ENCODE data around the gene EIF4G2. TPM values are rescaled to one million over a fixed set of nuclear protein-coding genes. Genes with fewer than 3 reads are reported as not detected.

The EIF4G2 gene
- total and polyA plus RNA-seq, 4 donors: 782 to 1,101 (median 978) TPM

DNA sequence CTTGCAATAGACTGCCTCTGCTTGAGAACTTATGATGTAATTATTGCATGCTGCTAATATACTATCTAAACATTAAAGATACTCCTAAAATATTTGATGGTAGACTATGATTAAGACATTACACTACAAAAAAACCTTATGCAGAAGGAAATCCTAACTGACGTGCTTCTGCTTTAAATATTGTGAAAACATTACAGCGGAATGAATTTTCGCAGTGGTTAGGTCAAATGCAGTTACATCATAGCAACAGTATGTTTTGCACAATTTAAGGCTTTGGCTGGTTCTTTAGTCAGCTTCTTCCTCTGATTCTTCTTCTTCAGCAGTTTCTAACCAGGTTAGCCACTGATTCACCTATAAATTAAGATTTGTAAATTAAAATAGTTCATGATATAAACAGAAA is 11.2 kb downstream of the EIF4G2 start:
- no peaks in the 10 kb centered on the region for H3K27me3 ChIP-seq (ENCODE audit: control insufficient read depth, insufficient read depth, low read length)
- H3K27ac ChIP-seq (ENCODE audit: low read depth, low read length): no peak overlapping the region
- H3K4me1 ChIP-seq (ENCODE audit: control insufficient read depth, insufficient read depth, low read length): peaks cover 2% of the 10 kb centered on the region
- no peaks in the 10 kb centered on the region for H3K9me3 ChIP-seq (ENCODE audit: control insufficient read depth, insufficient read depth, low read length)
- no peak for DNase-seq (ENCODE audit: low read depth in 4 of 6, low spot score in 6 of 6)
- H3K4me3 ChIP-seq (ENCODE audit: low read depth, low read length): no peak overlapping the region
- no CpG with 5 or more reads among the region's 3 CpGs for WGBS (ENCODE audit: insufficient coverage)
- H3K36me3 ChIP-seq (ENCODE audit: control insufficient read depth, insufficient read depth, low read length): peaks cover 30% of the 10 kb centered on the region

DNA sequence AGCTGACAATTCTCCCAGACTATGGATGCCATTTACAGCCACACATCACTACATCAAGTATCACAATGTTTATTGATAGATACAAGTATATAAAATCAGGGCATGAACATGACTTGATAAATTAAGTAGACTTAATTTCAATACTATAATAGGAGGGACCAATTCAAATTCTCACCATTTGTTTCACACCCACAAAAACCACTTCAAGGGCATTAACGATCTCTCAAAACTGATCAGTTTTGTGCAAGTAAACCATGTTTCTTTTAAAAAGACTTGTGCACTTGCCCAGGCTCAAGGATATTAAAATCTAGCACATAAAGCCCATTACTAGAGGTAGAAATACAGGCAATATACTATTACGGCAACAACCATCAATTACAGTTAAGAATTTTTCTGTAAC is 11.7 kb downstream of the EIF4G2 start:
- Histone ChIP-seq H3K4me1 (ENCODE audit: control insufficient read depth, insufficient read depth, low read length) (peaks cover 5% of the 10 kb centered on the region), H3K36me3 (ENCODE audit: control insufficient read depth, insufficient read depth, low read length) (peaks cover 28% of the 10 kb centered on the region), H3K4me3 (ENCODE audit: low read depth, low read length) (no peak overlapping the region), H3K27me3 (ENCODE audit: control insufficient read depth, insufficient read depth, low read length) (no peaks in the 10 kb centered on the region), H3K27ac (ENCODE audit: low read depth, low read length) (no peak overlapping the region), H3K9me3 (ENCODE audit: control insufficient read depth, insufficient read depth, low read length) (no peaks in the 10 kb centered on the region)
- no peak for DNase-seq (ENCODE audit: low read depth in 4 of 6, low spot score in 6 of 6)
- no CpG with 5 or more reads among the region's 2 CpGs for whole genome bisulfite sequencing (ENCODE audit: insufficient coverage)

DNA sequence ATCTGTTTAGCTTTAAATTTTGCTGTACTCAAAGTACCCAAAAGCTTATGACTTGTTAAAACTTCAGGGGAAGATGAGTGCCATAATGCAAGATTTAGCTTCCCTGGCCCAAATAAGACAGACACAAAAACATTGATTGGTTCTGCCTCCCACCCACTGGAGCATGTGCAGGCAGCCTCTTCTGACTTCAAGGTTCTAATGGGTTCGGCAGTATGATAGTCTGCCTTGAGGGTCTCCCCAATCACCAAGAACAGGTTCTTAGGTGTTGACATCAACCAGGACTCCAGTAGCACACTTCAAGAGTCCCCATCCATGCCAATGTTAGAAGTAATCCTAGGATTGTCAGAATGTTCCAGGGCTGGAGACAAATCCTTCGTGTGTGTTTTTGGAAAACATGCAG is 12.5 kb downstream of the EIF4G2 start:
- WGBS (ENCODE audit: insufficient coverage): no CpG with 5 or more reads among the region's 2 CpGs
- no peak overlapping the region for H3K4me3 ChIP-seq (ENCODE audit: low read depth, low read length)
- peaks cover 22% of the 10 kb centered on the region for H3K36me3 ChIP-seq (ENCODE audit: control insufficient read depth, insufficient read depth, low read length)

DNA sequence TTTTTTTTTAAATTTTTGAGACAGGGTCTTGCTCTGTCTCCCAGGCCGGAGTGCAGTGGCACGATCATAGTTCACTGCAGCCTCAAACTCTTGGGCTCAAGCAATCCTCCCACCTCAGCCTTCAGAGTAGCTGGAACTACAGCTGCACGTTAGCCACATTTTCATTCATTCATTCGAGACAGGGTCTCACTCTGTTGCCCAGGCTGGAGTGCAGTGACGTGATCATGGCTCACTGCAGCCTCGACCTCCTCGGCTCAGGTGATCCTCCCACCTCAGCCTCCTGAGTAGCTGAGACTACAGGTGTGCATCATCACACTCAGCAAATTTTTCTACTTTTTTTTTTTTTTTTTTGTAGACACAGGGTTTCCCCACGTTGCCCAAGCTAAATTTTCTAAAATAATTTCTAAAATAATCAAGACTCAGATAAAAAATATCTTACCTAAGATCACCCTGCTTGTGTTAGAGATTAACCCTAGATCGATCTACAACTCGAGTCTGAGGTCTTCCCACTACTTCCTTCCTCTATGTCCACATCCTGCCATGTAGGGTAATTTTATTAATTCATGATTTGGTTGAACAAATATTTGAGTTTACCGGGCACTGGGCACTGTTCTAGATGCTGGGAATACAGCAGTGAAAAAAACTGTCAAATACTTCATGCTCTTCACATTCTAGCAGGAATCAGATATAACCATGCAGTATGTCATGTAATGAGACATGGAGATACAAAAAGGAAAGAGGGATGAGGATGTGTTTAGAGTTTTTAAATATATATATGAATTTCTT is 15.1 kb downstream of the EIF4G2 start:
- H3K4me3 ChIP-seq (ENCODE audit: low read depth, low read length): no peak overlapping the region
- H3K36me3 ChIP-seq (ENCODE audit: control insufficient read depth, insufficient read depth, low read length): peaks cover 15% of the 10 kb centered on the region
- no peak overlapping the region for H3K27ac ChIP-seq (ENCODE audit: low read depth, low read length)
- DNase-seq (ENCODE audit: low read depth in 4 of 6, low spot score in 6 of 6): no peak
- no peaks in the 10 kb centered on the region for H3K27me3 ChIP-seq (ENCODE audit: control insufficient read depth, insufficient read depth, low read length)
- WGBS (ENCODE audit: insufficient coverage): 92% methylated on average over 7 of the region's 11 CpGs
- H3K9me3 ChIP-seq (ENCODE audit: control insufficient read depth, insufficient read depth, low read length): no peaks in the 10 kb centered on the region
- peaks cover 5% of the 10 kb centered on the region for H3K4me1 ChIP-seq (ENCODE audit: control insufficient read depth, insufficient read depth, low read length)

More for the DNA sequence above, 12.5 kb downstream of the EIF4G2 start:
- H3K4me1 ChIP-seq (ENCODE audit: control insufficient read depth, insufficient read depth, low read length): peaks cover 5% of the 10 kb centered on the region
- H3K27me3 ChIP-seq (ENCODE audit: control insufficient read depth, insufficient read depth, low read length): no peaks in the 10 kb centered on the region
- no peaks in the 10 kb centered on the region for H3K9me3 ChIP-seq (ENCODE audit: control insufficient read depth, insufficient read depth, low read length)
- no peak overlapping the region for H3K27ac ChIP-seq (ENCODE audit: low read depth, low read length)
- DNase-seq (ENCODE audit: low read depth in 4 of 6, low spot score in 6 of 6): no peak

DNA sequence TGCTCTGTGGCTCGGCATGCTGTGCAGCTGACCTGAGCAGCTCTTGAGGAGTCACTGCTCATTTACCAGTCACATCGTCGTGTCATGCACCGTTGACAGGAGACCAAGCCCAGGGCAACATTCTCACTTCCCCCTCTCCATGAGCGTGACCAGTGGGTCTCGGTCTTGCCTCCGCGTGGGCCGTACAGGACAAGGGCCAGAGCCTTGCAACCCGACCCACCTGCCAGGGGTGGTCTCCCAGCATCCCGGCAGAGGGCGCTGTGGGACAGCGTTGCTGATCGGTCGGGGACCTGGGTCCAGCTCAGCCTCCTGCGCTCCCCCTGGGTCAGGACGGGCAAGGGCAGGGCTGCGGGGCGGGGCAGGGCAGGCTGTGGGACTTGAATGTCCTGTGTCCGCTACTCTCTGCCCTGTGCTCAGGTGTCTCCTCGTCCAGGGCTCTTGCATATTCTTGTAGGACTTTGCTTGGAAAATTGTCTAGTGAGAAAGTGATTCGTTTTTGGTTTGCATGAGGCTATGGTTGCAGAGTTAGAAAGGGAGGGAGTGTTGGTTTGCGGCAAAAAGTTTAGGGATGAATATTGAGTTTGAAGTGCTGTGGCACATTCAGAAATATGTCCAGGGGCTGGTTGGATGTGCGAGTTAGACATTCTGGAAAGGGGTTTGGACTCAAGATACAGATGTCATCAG is 16.2 kb downstream of the EIF4G2 start:
- peaks cover 6% of the 10 kb centered on the region for H3K36me3 ChIP-seq (ENCODE audit: control insufficient read depth, insufficient read depth, low read length)
- no peaks in the 10 kb centered on the region for H3K9me3 ChIP-seq (ENCODE audit: control insufficient read depth, insufficient read depth, low read length)
- 14% methylated on average over 24 of the region's 24 CpGs for WGBS (ENCODE audit: insufficient coverage)
- no peak overlapping the region for H3K4me3 ChIP-seq (ENCODE audit: low read depth, low read length)
- peaks cover 5% of the 10 kb centered on the region for H3K4me1 ChIP-seq (ENCODE audit: control insufficient read depth, insufficient read depth, low read length)
- H3K27me3 ChIP-seq (ENCODE audit: control insufficient read depth, insufficient read depth, low read length): no peaks in the 10 kb centered on the region
- no peak overlapping the region for H3K27ac ChIP-seq (ENCODE audit: low read depth, low read length)
- DNase-seq (ENCODE audit: low read depth in 4 of 6, low spot score in 6 of 6): peak in 2 of 6 donors; percentile 39 to 73

DNA sequence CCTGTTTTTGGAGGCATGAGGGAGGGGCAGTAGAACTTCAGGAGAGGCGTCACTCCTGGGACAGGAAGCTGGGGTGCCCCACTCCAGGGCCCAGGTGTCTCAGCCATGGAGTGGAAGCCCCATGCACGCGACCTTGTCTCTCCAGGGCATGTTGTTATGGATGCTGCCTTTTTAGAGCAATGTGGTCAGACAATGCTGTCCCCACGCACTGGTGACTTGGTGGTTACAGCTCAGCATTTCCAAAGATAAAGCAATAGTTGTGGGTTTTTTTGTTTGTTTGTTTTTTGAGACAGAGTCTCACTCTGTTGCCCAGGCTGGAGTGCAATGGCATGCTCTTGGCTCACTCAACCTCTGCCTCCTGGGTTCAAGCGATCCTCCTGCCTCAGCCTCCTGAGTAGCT is 22.3 kb downstream of the EIF4G2 start:
- H3K4me1 ChIP-seq (ENCODE audit: control insufficient read depth, insufficient read depth, low read length): peaks cover 6% of the 10 kb centered on the region
- H3K36me3 ChIP-seq (ENCODE audit: control insufficient read depth, insufficient read depth, low read length): peaks cover 2% of the 10 kb centered on the region
- DNase-seq (ENCODE audit: low read depth in 4 of 6, low spot score in 6 of 6): no peak
- no peak overlapping the region for H3K4me3 ChIP-seq (ENCODE audit: low read depth, low read length)
- H3K9me3 ChIP-seq (ENCODE audit: control insufficient read depth, insufficient read depth, low read length): no peaks in the 10 kb centered on the region
- 100% methylated on average over 5 of the region's 5 CpGs for WGBS (ENCODE audit: insufficient coverage)
- no peak overlapping the region for H3K27ac ChIP-seq (ENCODE audit: low read depth, low read length)
- no peaks in the 10 kb centered on the region for H3K27me3 ChIP-seq (ENCODE audit: control insufficient read depth, insufficient read depth, low read length)

DNA sequence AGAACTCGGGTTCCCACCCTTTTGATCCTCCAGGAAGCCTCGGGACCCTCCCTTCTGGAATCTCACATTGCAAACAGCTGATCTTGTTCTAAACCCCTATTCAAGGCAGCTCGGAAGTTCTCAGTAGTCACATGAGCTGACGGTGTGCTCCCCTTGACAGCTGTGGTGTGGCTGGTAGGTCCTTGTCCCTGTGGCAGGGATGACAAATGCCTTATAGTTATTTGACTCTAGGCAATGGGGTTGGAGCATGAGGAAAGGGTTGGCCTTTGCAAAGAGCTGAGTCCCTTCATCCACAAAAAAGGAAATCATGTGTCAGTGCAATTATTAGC is 23.6 kb downstream of the EIF4G2 start:
- no peak for DNase-seq (ENCODE audit: low read depth in 4 of 6, low spot score in 6 of 6)
- no peaks in the 10 kb centered on the region for H3K9me3 ChIP-seq (ENCODE audit: control insufficient read depth, insufficient read depth, low read length)
- H3K36me3 ChIP-seq (ENCODE audit: control insufficient read depth, insufficient read depth, low read length): peaks cover 5% of the 10 kb centered on the region
- peaks cover 6% of the 10 kb centered on the region for H3K4me1 ChIP-seq (ENCODE audit: control insufficient read depth, insufficient read depth, low read length)
- 43% methylated on average over 3 of the region's 4 CpGs for WGBS (ENCODE audit: insufficient coverage)
- no peak overlapping the region for H3K4me3 ChIP-seq (ENCODE audit: low read depth, low read length)
- no peak overlapping the region for H3K27ac ChIP-seq (ENCODE audit: low read depth, low read length)
- no peaks in the 10 kb centered on the region for H3K27me3 ChIP-seq (ENCODE audit: control insufficient read depth, insufficient read depth, low read length)

DNA sequence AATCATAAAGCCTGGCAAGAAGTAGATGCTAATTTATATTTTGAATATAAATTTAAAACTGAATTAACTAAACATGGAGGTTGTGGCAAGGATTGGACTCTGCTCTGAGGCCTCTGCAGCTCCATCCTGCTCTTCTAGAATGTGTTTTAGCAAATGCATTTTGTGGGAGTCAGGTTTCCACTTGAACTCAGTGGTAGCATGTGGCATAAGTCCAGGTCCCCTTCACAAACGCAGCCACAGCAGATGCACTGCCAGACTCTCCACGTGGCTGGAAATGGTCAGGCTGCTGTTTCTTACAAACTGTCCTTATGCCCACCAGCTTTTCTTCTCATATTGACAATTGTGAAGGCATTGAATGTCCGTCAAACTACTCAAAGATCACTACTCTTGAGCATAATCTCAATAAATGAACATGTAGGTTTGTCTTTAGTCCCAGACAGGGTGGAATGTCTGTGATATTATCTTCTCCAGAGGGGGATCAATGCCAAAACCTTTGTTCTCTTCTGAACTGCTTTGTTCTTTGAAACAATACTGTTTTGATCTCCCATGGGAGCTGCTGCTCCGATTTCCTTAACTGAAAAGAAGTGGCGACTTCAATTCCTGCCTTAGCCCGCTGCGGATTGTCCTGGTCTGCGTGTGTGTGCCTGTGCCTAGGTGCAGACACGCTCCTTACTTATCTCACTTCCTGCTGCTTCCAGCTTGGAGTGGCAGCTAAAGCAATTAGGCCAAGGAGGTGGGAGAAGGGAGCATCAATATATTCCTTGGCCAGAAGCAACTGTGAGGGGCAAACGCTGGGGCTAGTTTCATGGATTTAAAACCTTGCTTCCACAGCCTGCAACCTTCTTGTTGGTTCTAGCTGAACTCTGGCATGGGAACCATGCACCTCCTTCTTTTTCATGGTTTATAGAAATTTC is 24.2 kb downstream of the EIF4G2 start:
- no peaks in the 10 kb centered on the region for H3K9me3 ChIP-seq (ENCODE audit: control insufficient read depth, insufficient read depth, low read length)
- peaks cover 6% of the 10 kb centered on the region for H3K4me1 ChIP-seq (ENCODE audit: control insufficient read depth, insufficient read depth, low read length)
- DNase-seq (ENCODE audit: low read depth in 4 of 6, low spot score in 6 of 6): peak in 2 of 6 donors; percentile 46 to 68
- H3K4me3 ChIP-seq (ENCODE audit: low read depth, low read length): no peak overlapping the region
- peaks cover 6% of the 10 kb centered on the region for H3K36me3 ChIP-seq (ENCODE audit: control insufficient read depth, insufficient read depth, low read length)
- no peaks in the 10 kb centered on the region for H3K27me3 ChIP-seq (ENCODE audit: control insufficient read depth, insufficient read depth, low read length)
- WGBS (ENCODE audit: insufficient coverage): 37% methylated on average over 8 of the region's 10 CpGs
- no peak overlapping the region for H3K27ac ChIP-seq (ENCODE audit: low read depth, low read length)

DNA sequence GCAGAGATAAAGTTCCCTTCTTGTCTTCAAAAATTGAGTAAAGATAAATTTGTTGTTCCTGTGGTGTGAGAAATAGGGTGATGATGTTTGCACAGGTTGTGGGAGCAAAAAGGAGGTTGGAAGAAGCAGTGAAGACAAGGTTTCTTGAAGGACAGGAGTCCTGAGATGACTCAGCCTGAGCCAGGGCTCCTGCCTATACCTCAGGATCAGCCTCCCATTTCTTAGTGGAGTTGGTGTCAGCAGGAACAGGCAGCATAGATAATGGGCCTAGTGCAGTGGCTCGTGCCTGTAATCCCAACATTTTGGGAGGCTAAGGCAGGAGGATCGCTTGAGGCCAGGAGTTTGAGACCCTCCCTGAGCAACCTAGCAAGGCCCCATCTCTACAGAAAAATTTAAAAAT is 28.7 kb downstream of the EIF4G2 start:
- H3K27me3 ChIP-seq (ENCODE audit: control insufficient read depth, insufficient read depth, low read length): no peaks in the 10 kb centered on the region
- peaks cover 6% of the 10 kb centered on the region for H3K4me1 ChIP-seq (ENCODE audit: control insufficient read depth, insufficient read depth, low read length)
- H3K36me3 ChIP-seq (ENCODE audit: control insufficient read depth, insufficient read depth, low read length): peaks cover 22% of the 10 kb centered on the region
- WGBS (ENCODE audit: insufficient coverage): 100% methylated on average over 2 of the region's 2 CpGs
- no peak for DNase-seq (ENCODE audit: low read depth in 4 of 6, low spot score in 6 of 6)
- no peak overlapping the region for H3K4me3 ChIP-seq (ENCODE audit: low read depth, low read length)
- no peaks in the 10 kb centered on the region for H3K9me3 ChIP-seq (ENCODE audit: control insufficient read depth, insufficient read depth, low read length)
- no peak overlapping the region for H3K27ac ChIP-seq (ENCODE audit: low read depth, low read length)

Measured in spinal cord (tissue), 10 donors.